GM06990 (cell line): ENCODE measurements around the gene IFT52.

Experiments
- DNase-seq: peaks from one replicate; pipeline ENCODE4 v3.0.0-alpha.2; 2011; ENCODE audit not compliant: insufficient read length; ENCODE audit errors: extremely low read depth
- H3K27me3 ChIP-seq: replicated peaks from 2 replicates; pipeline ENCODE4 v1.6.0; 2011; ENCODE audit warnings: low read length; ENCODE audit not compliant: control insufficient read depth, insufficient read depth
- H3K36me3 ChIP-seq: 2 replicates; pipeline ENCODE4 v1.5.1; 2011; ENCODE audit warnings: low read length; ENCODE audit not compliant: control insufficient read depth, insufficient read depth
- H3K4me3 ChIP-seq: replicated peaks from 2 replicates; pipeline ENCODE4 v1.5.1; 2011; ENCODE audit warnings: low read depth, mild to moderate bottlenecking, control low read depth, low read length
- CTCF ChIP-seq: IDR thresholded peaks from 2 replicates; pipeline ENCODE4 v1.5.1; 2011; ENCODE audit warnings: low read length, control low read depth, mild to moderate bottlenecking, inconsistent platforms; ENCODE audit not compliant: insufficient read depth, poor library complexity, severe bottlenecking

Gene IFT52

GRCh38 chr20:43590392-43591303 is at the start of gene IFT52:
Gene IFT52 (plus strand): TSS chr20:43590937. CDS start chr20:43594699, 3,762 bp downstream.
- H3K27me3 ChIP-seq, result no peaks in the 10 kb centered on the region
- H3K4me3 ChIP-seq, result peak within 1 kb of the TSS; percentile 76
- DNase-seq, result peak; percentile 94
- TF ChIP-seq CTCF, result no peak
- H3K36me3 ChIP-seq, result no peaks in the 10 kb centered on the region

GRCh38 chr20:43541214-43541613 is 49.5 kb upstream of the IFT52 start:
- Histone ChIP-seq H3K27me3 (no peaks in the 10 kb centered on the region), H3K4me3 (no peak overlapping the region), H3K36me3 (no peaks in the 10 kb centered on the region)
- no peak for DNase-seq
- no peak for TF ChIP-seq CTCF

- DNase-seq, result no peak
- H3K36me3 ChIP-seq, result no peaks in the 10 kb centered on the region
Measured at GRCh38 chr20:43542161-43542560, 48.6 kb upstream of the IFT52 start.

GRCh38 chr20:43542674-43543073 is 48.1 kb upstream of the IFT52 start:
- H3K36me3 ChIP-seq, result no peaks in the 10 kb centered on the region
- no peak for TF ChIP-seq CTCF
- H3K4me3 ChIP-seq, result no peak overlapping the region
- no peaks in the 10 kb centered on the region for H3K27me3 ChIP-seq
- no peak for DNase-seq

More at GRCh38 chr20:43542161-43542560, 48.6 kb upstream of the IFT52 start:
- no peak overlapping the region for H3K4me3 ChIP-seq
- H3K27me3 ChIP-seq, result no peaks in the 10 kb centered on the region
- no peak for TF ChIP-seq CTCF

GRCh38 chr20:43543138-43543537 is 47.6 kb upstream of the IFT52 start:
- DNase-seq, result no peak
- Histone ChIP-seq H3K27me3 (no peaks in the 10 kb centered on the region), H3K4me3 (no peak overlapping the region), H3K36me3 (no peaks in the 10 kb centered on the region)
- TF ChIP-seq CTCF, result no peak
